ENCODE measurements around the gene SULT1C2. TPM values are rescaled to one million over a fixed set of nuclear protein-coding genes. Genes with fewer than 3 reads are reported as not detected.

SULT1C2 gene
- total RNA-seq, 1 donor from 2014 or later, result 1.9 TPM

- no peak for TF ChIP-seq CTCF (IDR thresholded peaks at IDR 0.05; ENCODE audit: borderline replicate concordance)
- Histone ChIP-seq H3K27ac (replicated peaks) (no peak overlapping the region), H3K36me3 (no peaks in the 10 kb centered on the region), H3K4me3 (no peak overlapping the region), H3K27me3 (ENCODE audit: low read depth) (no peaks in the 10 kb centered on the region), H3K9me3 (replicated peaks) (no peaks in the 10 kb centered on the region), H3K4me1 (no peaks in the 10 kb centered on the region)
- no peak for DNase-seq
- intact Hi-C loops (cut with micrococcal nuclease), result no loop called here
Observed at GRCh38 chr2:108305901-108306300, 17.2 kb downstream of the SULT1C2 start.

- intact Hi-C loops (cut with micrococcal nuclease), result no loop called here
- TF ChIP-seq CTCF (IDR thresholded peaks at IDR 0.05; ENCODE audit: borderline replicate concordance), result no peak
Observed at GRCh38 chr2:108309903-108310302, 21.2 kb downstream of the SULT1C2 start.

GRCh38 chr2:108314586-108315296 is 26.0 kb downstream of the SULT1C2 start:
- no peak for DNase-seq
- intact Hi-C loops (cut with micrococcal nuclease), result no loop called here
- Histone ChIP-seq H3K27ac (replicated peaks) (no peak overlapping the region), H3K4me1 (no peaks in the 10 kb centered on the region), H3K4me3 (no peak overlapping the region), H3K36me3 (no peaks in the 10 kb centered on the region), H3K27me3 (ENCODE audit: low read depth) (no peaks in the 10 kb centered on the region), H3K9me3 (replicated peaks) (no peaks in the 10 kb centered on the region)
- TF ChIP-seq CTCF (IDR thresholded peaks at IDR 0.05; ENCODE audit: borderline replicate concordance), result no peak

More at GRCh38 chr2:108309903-108310302, 21.2 kb downstream of the SULT1C2 start:
- Histone ChIP-seq H3K4me3 (no peak overlapping the region), H3K36me3 (no peaks in the 10 kb centered on the region), H3K4me1 (no peaks in the 10 kb centered on the region), H3K27me3 (ENCODE audit: low read depth) (no peaks in the 10 kb centered on the region), H3K9me3 (replicated peaks) (no peaks in the 10 kb centered on the region), H3K27ac (replicated peaks) (no peak overlapping the region)
- no peak for DNase-seq

GRCh38 chr2:108315444-108315934 is 26.8 kb downstream of the SULT1C2 start:
- DNase-seq, result no peak
- no peak overlapping the region for H3K4me3 ChIP-seq
- peaks cover 6% of the 10 kb centered on the region for H3K27me3 ChIP-seq (ENCODE audit: low read depth)
- intact Hi-C loops (cut with micrococcal nuclease), result no loop called here
- no peaks in the 10 kb centered on the region for H3K4me1 ChIP-seq
- TF ChIP-seq CTCF (IDR thresholded peaks at IDR 0.05; ENCODE audit: borderline replicate concordance), result no peak
- H3K27ac ChIP-seq (replicated peaks), result no peak overlapping the region
- H3K36me3 ChIP-seq, result no peaks in the 10 kb centered on the region
- H3K9me3 ChIP-seq (replicated peaks), result no peaks in the 10 kb centered on the region

GRCh38 chr2:108316033-108316432 is 27.3 kb downstream of the SULT1C2 start:
- no peaks in the 10 kb centered on the region for H3K4me1 ChIP-seq
- no peak overlapping the region for H3K4me3 ChIP-seq
- H3K27ac ChIP-seq (replicated peaks), result no peak overlapping the region
- TF ChIP-seq CTCF (IDR thresholded peaks at IDR 0.05; ENCODE audit: borderline replicate concordance), result no peak
- peaks cover 8% of the 10 kb centered on the region for H3K27me3 ChIP-seq (ENCODE audit: low read depth)
- no peak for DNase-seq
- H3K36me3 ChIP-seq, result no peaks in the 10 kb centered on the region
- intact Hi-C loops (cut with micrococcal nuclease), result no loop called here
- H3K9me3 ChIP-seq (replicated peaks), result no peaks in the 10 kb centered on the region
